ENCODE measurements around the gene TRPM2. TPM values are rescaled to one million over a fixed set of nuclear protein-coding genes. Genes with fewer than 3 reads are reported as not detected.

TRPM2 gene
- total RNA-seq, 1 experiment from 2014 or later = 28.1 TPM

DNA sequence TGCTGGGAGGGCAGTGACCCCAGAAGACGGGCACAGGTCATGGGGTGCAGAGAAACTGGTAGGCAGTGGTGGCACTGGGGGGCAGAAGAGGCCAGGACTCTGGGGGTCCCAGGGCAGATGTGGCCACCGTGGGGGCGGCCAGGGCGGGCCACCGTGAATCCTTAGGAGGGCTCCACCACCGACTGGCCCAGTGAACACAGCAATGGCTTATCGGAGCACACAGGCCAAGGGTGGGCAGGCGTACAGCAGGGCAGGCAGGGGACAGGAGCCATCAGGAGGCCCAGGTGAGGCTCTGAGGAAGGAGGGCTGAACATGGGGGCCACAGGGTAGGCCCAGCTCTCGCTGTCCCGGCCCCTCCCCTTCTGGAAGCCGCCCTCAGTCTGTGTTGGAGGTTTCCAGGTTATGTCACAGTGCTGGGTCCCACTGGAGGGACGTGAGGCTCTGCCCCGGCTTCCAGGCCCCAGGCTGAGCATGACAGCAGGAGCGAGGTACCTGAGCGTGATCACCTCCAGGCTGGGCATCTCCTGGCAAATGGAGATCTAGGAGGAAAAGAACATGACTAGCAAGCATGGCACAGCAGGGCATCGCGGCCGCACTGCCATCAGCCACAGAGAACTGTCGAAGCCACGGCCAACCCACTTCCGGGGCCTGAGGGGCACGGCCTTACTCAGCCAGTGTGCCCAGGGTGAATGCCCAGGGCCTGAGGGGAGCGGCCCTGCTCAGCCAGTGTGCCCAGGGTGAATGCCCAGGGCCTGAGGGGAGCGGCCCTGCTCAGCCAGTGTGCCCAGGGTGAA is 18.0 kb upstream of the TRPM2 start:
- no peak overlapping the region for H2AFZ ChIP-seq (ENCODE audit: low read depth, low read length, poor library complexity, severe bottlenecking)
- H3K4me2 ChIP-seq (ENCODE audit: low read length) = no peak overlapping the region
- peaks cover 10 to 17% of the 10 kb centered on the region in 2 experiments; a peak in 3 of 4 replicates for H3K4me1 ChIP-seq (ENCODE audit: control insufficient read depth in 1 of 2, insufficient read depth in 2 of 2, low read length in 2 of 2)
- no peak overlapping the region for H3K4me3 ChIP-seq (replicated peaks in 1 of 2; ENCODE audit: low read depth in 1 of 2, low read length in 2 of 2)
- ATAC-seq (no peak), DNase-seq (ENCODE audit: low read depth, low spot score) (no peak)
- H4K20me1 ChIP-seq (ENCODE audit: insufficient read depth) = no peaks in the 10 kb centered on the region
- ChIA-PET CTCF (no interaction called here), RAD21 (ENCODE audit: low non-redundant PET in 1 of 2, low total read pairs in 2 of 2, uncharacterized antibody in 2 of 2, unreplicated experiment in 2 of 2) (no interaction called here), POLR2A (no interaction called here)
- no peaks in the 10 kb centered on the region for H3K79me2 ChIP-seq (ENCODE audit: insufficient read depth, low read length)
- no peak overlapping the region for H3K27ac ChIP-seq (ENCODE audit: low read depth, low read length)
- no TSS peak for BruUV-seq (replicated peaks)
- TF ChIP-seq, protein P1, sequence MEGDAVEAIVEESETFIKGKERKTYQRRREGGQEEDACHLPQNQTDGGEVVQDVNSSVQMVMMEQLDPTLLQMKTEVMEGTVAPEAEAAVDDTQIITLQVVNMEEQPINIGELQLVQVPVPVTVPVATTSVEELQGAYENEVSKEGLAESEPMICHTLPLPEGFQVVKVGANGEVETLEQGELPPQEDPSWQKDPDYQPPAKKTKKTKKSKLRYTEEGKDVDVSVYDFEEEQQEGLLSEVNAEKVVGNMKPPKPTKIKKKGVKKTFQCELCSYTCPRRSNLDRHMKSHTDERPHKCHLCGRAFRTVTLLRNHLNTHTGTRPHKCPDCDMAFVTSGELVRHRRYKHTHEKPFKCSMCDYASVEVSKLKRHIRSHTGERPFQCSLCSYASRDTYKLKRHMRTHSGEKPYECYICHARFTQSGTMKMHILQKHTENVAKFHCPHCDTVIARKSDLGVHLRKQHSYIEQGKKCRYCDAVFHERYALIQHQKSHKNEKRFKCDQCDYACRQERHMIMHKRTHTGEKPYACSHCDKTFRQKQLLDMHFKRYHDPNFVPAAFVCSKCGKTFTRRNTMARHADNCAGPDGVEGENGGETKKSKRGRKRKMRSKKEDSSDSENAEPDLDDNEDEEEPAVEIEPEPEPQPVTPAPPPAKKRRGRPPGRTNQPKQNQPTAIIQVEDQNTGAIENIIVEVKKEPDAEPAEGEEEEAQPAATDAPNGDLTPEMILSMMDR (IDR thresholded peaks at IDR 0.05 in 2 of 3, conservative IDR thresholded peaks at IDR 0.05 in 1 of 3; ENCODE audit: borderline replicate concordance in 1 of 3, insufficient read depth in 1 of 3, low read depth in 2 of 3, low read length in 2 of 3) = no peak
- no peaks in the 10 kb centered on the region for H3K27me3 ChIP-seq (ENCODE audit: insufficient read depth, low read length)
- no peaks in the 10 kb centered on the region for H3K9me2 ChIP-seq (ENCODE audit: insufficient read depth)
- H3K9me3 ChIP-seq (ENCODE audit: control insufficient read depth in 1 of 2, insufficient read depth in 1 of 2, low read depth in 1 of 2, low read length in 2 of 2) = no peaks in the 10 kb centered on the region
- intact Hi-C loops (cut with micrococcal nuclease) = no loop called here
- H3K9ac ChIP-seq (ENCODE audit: low read length) = no peak overlapping the region
- H3K36me3 ChIP-seq (ENCODE audit: control insufficient read depth in 1 of 2, insufficient read depth in 2 of 2, low read length in 2 of 2) = no peaks in the 10 kb centered on the region

DNA sequence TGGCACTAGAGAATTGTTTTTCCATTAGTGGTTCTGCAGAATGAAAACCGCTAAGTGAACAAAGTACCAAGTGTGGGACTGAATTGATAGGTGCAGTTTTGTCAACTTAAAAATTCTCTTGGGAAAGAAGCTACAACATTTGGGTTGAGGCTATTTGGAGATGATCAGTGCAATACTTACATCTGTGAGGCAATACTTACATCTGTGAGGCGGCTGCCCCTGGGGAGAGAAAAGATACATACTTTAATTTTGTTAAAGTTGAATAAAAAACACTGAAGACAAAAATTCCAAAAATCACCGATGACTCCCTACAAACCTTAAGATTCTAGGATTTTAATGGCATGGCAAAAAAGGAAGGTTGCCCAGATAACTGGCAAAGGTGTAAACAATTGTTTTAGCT is 16.0 kb upstream of the TRPM2 start:
- no peaks in the 10 kb centered on the region for H3K36me3 ChIP-seq (ENCODE audit: control insufficient read depth in 1 of 2, insufficient read depth in 2 of 2, low read length in 2 of 2)
- ChIA-PET CTCF (interaction anchor here (1.5 kb wide), 1 partner anchor 34 kb away, joined by 10 read pairs; no protein-coding TSS in a partner anchor), POLR2A (no interaction called here), RAD21 (ENCODE audit: low non-redundant PET in 1 of 2, low total read pairs in 2 of 2, uncharacterized antibody in 2 of 2, unreplicated experiment in 2 of 2) (interaction anchor here in 1 of 2 experiments (1.2 kb wide), 1 partner anchor 91 kb away, joined by 3 read pairs; no protein-coding TSS in a partner anchor)
- no peaks in the 10 kb centered on the region for H3K79me2 ChIP-seq (ENCODE audit: insufficient read depth, low read length)
- no peak overlapping the region for H3K9ac ChIP-seq (ENCODE audit: low read length)
- no peak overlapping the region for H3K27ac ChIP-seq (ENCODE audit: low read depth, low read length)
- H3K4me1 ChIP-seq (ENCODE audit: control insufficient read depth in 1 of 2, insufficient read depth in 2 of 2, low read length in 2 of 2) = peaks cover 14 to 20% of the 10 kb centered on the region in 2 experiments; a peak in 3 of 4 replicates
- H3K9me2 ChIP-seq (ENCODE audit: insufficient read depth) = no peaks in the 10 kb centered on the region
- H3K9me3 ChIP-seq (ENCODE audit: control insufficient read depth in 1 of 2, insufficient read depth in 1 of 2, low read depth in 1 of 2, low read length in 2 of 2) = no peaks in the 10 kb centered on the region
- DNase-seq (ENCODE audit: low read depth, low spot score) = no peak
- no peak for ATAC-seq
- no peak overlapping the region for H2AFZ ChIP-seq (ENCODE audit: low read depth, low read length, poor library complexity, severe bottlenecking)
- no TSS peak for BruUV-seq (replicated peaks)
- no peak overlapping the region for H3K4me2 ChIP-seq (ENCODE audit: low read length)
- no peak overlapping the region for H3K4me3 ChIP-seq (replicated peaks in 1 of 2; ENCODE audit: low read depth in 1 of 2, low read length in 2 of 2)
- H4K20me1 ChIP-seq (ENCODE audit: insufficient read depth) = no peaks in the 10 kb centered on the region
- H3K27me3 ChIP-seq (ENCODE audit: insufficient read depth, low read length) = no peaks in the 10 kb centered on the region
- intact Hi-C loops (cut with micrococcal nuclease) = no loop called here
- TF ChIP-seq SRF (IDR thresholded peaks at IDR 0.05; ENCODE audit: low read depth) = no peak
- no peak for TF ChIP-seq CBX3 (IDR thresholded peaks at IDR 0.05; ENCODE audit: low read depth)
- no peak for TF ChIP-seq CEBPB (IDR thresholded peaks at IDR 0.05; ENCODE audit: low read depth)
- TF ChIP-seq, protein P2, sequence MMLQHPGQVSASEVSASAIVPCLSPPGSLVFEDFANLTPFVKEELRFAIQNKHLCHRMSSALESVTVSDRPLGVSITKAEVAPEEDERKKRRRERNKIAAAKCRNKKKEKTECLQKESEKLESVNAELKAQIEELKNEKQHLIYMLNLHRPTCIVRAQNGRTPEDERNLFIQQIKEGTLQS (IDR thresholded peaks at IDR 0.05) = no peak
- TF ChIP-seq, protein P3, sequence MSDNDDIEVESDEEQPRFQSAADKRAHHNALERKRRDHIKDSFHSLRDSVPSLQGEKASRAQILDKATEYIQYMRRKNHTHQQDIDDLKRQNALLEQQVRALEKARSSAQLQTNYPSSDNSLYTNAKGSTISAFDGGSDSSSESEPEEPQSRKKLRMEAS (IDR thresholded peaks at IDR 0.05) = no peak
- TF ChIP-seq ZFX (IDR thresholded peaks at IDR 0.05) = no peak
- TF ChIP-seq EGR1 (IDR thresholded peaks at IDR 0.05; ENCODE audit: low read depth) = no peak
- no peak for TF ChIP-seq SIN3A (IDR thresholded peaks at IDR 0.05; ENCODE audit: low read depth)
- no peak for TF ChIP-seq POLR2A (IDR thresholded peaks at IDR 0.05; ENCODE audit: borderline replicate concordance, extremely low read depth, insufficient read depth, insufficient read length)
- TF ChIP-seq TCF7L2 (IDR thresholded peaks at IDR 0.05; ENCODE audit: borderline replicate concordance, extremely low read depth, insufficient read depth, insufficient read length) = no peak
- TF ChIP-seq, protein P1 (IDR thresholded peaks at IDR 0.05 in 2 of 3, conservative IDR thresholded peaks at IDR 0.05 in 1 of 3; ENCODE audit: borderline replicate concordance in 1 of 3, insufficient read depth in 1 of 3, low read depth in 2 of 3, low read length in 2 of 3) = no peak
- TF ChIP-seq EZH2phosphoT487 (IDR thresholded peaks at IDR 0.05; ENCODE audit: borderline replicate concordance) = no peak
- TF ChIP-seq SP1 (IDR thresholded peaks at IDR 0.05; ENCODE audit: low read depth) = no peak
- TF ChIP-seq RAD21 (IDR thresholded peaks at IDR 0.05; ENCODE audit: low read depth) = no peak
